ENCODE measurements around the gene SCNN1A.

DNA sequence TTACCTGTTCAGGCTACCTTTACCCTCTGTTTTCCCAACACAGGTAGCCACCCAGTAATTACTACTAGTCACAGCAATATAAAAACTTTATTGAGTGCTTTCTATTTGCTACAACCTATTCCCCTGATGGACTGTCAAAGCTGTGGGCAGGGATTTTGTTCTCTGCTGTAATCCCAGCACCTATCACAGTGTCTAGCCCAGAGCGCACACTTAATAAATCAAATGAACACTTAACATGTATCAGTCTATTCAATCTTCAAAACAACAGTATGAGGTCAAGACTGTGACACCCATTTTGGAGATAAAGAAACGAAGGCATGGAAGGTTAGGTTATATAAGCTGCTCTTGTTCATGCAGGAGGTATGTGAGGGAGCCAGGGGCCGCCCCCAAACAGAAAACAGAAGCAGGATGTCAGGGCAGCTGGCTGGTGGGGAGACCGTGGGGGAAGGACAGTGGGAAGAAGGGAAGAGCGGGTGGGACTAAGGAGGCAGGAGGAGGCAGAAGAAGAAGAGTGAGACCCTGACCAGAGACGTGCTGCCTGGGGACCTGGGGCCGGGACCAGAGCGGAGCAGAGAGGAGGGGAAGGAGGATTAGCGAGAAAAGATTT lies 35.2 kb downstream of the SCNN1A start:
- TF ChIP-seq, protein P1, sequence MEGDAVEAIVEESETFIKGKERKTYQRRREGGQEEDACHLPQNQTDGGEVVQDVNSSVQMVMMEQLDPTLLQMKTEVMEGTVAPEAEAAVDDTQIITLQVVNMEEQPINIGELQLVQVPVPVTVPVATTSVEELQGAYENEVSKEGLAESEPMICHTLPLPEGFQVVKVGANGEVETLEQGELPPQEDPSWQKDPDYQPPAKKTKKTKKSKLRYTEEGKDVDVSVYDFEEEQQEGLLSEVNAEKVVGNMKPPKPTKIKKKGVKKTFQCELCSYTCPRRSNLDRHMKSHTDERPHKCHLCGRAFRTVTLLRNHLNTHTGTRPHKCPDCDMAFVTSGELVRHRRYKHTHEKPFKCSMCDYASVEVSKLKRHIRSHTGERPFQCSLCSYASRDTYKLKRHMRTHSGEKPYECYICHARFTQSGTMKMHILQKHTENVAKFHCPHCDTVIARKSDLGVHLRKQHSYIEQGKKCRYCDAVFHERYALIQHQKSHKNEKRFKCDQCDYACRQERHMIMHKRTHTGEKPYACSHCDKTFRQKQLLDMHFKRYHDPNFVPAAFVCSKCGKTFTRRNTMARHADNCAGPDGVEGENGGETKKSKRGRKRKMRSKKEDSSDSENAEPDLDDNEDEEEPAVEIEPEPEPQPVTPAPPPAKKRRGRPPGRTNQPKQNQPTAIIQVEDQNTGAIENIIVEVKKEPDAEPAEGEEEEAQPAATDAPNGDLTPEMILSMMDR (IDR thresholded peaks at IDR 0.05): no peak
- no peak for TF ChIP-seq POLR2A (IDR thresholded peaks at IDR 0.05)
- peak in 1 of 2 donors; percentile 65 for TF ChIP-seq POLR2AphosphoS5 (IDR thresholded peaks at IDR 0.05)
- TF ChIP-seq EP300 (IDR thresholded peaks at IDR 0.05): no peak

Measured in upper lobe of left lung (tissue), 4 donors.